Testis (tissue), 2 donors: ENCODE data around the gene TAF9B.

Experiments
- POLR2A ChIP-seq: fragments of 450-650 bp; IDR thresholded peaks from one replicate; pipeline ENCODE4 v1.6.1; 2017; ENCODE audit warnings: antibody characterized with exemption, mild to moderate bottlenecking, moderate library complexity
- TF ChIP-seq, protein P1 (sequence below), 3 experiments: fragments of 450-650 bp in 2 of 3; fragments of 200-600 bp in 1 of 3; sonication (generic) in 1 of 3; IDR thresholded peaks; one replicate each; pipeline ENCODE4 v1.5.1; 2016 to 2019; ENCODE audit warnings: antibody characterized with exemption in 3 of 3, mild to moderate bottlenecking in 2 of 3, moderate library complexity in 1 of 3

DNA sequence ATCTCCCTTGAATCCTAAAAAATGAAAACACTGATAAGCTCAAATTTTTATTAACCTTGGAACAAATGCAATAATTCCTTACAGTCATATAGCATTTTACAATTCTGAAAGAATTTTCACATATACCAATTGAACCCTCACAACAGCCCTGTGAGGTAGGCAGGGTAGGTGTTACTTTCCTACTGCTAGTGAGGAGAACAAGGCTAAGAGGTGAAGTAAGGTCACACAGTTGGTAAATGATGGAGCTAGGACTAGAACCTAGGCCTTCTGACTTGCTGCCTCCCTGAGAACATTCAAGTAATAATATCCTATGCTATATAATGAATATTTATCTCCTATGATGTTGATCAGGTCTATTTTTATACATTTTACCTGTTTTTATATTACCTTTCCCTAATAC lies 9.7 kb downstream of the TAF9B start:
- TF ChIP-seq, protein P1, sequence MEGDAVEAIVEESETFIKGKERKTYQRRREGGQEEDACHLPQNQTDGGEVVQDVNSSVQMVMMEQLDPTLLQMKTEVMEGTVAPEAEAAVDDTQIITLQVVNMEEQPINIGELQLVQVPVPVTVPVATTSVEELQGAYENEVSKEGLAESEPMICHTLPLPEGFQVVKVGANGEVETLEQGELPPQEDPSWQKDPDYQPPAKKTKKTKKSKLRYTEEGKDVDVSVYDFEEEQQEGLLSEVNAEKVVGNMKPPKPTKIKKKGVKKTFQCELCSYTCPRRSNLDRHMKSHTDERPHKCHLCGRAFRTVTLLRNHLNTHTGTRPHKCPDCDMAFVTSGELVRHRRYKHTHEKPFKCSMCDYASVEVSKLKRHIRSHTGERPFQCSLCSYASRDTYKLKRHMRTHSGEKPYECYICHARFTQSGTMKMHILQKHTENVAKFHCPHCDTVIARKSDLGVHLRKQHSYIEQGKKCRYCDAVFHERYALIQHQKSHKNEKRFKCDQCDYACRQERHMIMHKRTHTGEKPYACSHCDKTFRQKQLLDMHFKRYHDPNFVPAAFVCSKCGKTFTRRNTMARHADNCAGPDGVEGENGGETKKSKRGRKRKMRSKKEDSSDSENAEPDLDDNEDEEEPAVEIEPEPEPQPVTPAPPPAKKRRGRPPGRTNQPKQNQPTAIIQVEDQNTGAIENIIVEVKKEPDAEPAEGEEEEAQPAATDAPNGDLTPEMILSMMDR (IDR thresholded peaks at IDR 0.05) = no peak
- no peak for TF ChIP-seq POLR2A
